NCI-H510A treated with DMSO at 0.1 percent for 48 hours (cell line): ENCODE measurements around the gene PPIL4.
"Not testable (repeated sequence)": the region's sequence is repeated elsewhere in the genome, so short reads cannot be mapped to it uniquely, and the experiment has no call there.

Source experiments
- DNase-seq: peaks from one replicate; lab custom pipeline; 2025; lab: John Stamatoyannopoulos, UW

PPIL4 gene

DNA sequence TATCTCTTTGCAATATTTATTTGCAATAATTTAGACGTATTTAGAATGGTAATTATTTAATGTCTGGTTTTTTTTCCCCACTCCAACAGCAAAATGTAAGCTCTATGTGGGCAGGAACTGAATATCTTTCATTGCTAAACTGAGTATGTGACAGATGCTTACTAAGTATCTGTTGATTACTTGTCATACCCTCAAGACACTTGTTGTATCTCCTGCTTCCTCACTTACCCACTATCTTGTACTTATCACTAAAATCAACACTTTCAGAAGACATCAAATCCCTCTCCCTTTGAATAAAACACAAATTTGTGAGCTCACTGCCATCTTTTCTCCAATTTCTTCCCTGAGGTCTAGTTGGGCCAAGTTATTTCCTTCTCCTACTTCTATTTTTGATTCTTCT, 30.3 kb downstream of the PPIL4 start:
- no peak for DNase-seq

DNA sequence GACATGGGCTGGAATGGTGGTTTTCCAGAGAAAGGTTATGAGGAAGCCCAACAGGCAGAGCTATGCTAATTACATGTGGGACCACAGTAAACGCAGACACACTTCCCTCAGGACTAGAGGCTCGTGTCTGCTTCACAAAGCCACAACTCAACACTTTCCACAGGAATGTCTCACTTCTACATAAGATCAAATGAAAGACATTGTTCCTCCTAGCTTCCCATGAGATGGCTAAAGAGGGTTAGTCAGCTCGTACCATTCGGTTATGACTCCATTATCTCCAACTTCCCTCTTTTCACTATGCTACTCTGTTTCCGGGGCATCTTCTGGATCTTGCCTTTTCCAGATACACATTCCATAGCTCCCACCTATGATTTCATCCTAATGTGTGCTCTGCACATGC, 31.9 kb downstream of the PPIL4 start:
- no peak for DNase-seq

DNA sequence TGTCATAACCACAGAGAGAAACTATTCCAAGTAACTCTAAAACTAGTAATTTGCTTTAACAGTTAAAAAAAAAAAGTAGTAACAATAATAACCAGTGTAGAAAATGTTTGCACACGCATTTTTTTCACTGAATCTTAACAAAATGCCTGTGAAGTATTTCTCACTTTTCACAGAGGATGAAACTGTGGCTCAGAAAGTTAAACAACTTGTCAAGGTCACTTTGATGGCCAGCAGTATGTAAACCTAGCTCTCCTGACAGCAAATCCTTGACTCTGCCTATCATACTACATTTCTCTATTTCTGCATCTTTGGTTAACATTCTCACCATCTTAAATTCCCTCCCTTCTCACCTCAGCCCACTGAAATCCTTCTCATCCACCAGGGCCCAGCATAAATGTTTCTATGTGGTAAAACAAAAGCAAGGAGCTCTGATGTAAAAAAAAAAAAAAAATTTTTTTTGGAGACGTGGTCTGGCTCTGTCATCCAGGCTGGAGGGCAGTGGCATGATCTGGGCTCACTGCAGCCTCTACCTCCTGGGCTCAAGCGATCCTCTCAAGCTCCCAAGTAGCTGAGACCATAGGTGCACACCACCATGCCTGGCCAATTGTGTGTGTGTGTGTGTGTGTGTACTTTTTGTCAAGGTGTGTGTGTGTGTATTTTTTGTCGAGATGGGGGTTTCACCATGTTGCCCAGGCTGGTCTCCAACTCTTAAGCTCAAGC, 34.9 kb downstream of the PPIL4 start:
- DNase-seq: no peak

DNA sequence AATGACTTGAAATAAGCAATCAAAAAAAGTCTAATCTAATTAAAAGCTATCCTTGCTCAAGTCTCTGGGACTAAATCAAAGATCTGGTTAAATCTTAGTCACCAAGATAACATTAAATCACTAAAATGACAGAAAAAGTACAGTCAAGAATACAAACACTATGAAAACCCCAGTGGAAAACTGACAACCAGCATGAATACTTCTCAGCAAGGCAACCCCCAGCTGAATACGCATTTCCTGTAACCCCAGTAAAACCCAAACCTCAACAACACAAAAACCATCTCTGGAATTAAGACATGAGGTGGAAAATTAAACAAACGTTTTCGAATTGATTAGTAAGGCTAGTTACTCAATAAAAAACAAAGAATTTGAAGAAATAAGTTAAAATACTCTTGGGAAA, 37.4 kb downstream of the PPIL4 start:
- no peak for DNase-seq

DNA sequence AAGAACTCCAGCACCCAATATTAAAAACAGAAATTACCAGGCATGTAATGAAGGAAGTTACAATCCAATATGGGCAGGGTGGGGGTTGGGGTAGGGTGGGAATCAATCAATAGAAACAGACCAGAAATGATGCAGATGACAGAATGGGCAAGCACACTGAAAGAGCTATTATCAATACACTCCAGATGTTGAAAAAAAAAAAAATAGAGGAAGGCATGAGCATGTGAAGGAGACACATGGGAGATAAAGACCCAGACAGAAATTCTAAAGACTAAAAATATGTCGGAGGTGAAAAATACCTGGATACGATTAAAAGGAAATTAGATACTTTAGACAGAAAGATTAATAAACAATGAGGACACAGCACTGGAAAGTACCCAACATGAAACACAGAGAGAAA, 42.0 kb downstream of the PPIL4 start:
- no peak for DNase-seq

DNA sequence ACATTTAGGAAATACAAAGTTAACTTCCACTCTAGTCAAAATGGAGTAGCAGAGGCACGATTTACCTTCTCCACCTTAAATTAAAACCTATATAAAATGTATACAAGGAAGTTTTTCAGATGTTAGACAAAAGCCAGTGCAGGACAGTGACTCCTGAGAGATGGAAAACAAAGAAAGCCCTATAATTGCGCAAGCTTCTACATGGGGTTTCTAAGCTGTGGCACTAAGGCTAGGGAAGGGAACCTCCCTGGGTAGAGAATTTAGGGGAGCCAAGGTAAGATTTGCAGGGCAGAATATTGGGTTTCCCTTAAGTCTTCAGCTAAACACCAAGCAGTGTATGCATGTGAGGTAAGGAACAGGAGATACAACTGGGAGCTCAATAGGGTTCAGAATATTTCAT, 42.6 kb downstream of the PPIL4 start:
- no peak for DNase-seq

DNA sequence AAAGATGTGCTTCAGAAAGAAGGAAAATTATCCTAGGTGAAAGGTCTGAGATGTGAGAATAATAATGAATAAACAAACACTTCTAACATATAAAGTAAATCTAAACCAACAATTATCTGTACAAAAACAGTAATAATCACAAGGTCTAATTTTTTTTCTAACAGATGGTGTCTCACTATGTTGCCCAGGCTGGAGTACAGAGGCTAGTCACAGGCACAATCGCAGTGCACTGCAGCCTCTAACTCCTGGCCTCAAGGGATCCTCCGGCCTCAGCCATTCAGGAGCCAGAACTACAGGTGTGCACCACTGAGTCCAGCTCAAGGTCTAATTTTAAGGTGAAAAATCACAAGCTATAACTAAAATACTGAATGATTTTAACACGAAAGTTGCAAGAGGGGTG, 44.1 kb downstream of the PPIL4 start:
- no peak for DNase-seq

DNA sequence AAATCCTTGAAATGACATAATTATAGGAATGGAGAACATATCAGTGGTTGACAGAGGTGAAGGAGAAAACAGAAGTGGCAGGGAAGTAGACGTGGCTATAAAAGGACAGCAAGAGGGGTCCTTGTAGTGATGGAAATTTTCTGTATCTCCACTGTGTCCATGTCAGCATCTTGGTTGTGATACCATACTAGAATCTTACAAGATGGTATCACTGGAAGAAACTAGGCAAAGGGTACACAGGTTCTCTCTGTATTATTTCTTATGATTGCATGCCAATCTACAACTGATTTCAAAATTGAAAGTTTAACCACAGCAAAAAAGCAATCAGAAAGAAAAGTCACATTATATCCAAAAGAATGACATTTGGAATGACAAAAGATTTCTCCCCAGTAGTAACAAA, 44.6 kb downstream of the PPIL4 start:
- no peak for DNase-seq

DNA sequence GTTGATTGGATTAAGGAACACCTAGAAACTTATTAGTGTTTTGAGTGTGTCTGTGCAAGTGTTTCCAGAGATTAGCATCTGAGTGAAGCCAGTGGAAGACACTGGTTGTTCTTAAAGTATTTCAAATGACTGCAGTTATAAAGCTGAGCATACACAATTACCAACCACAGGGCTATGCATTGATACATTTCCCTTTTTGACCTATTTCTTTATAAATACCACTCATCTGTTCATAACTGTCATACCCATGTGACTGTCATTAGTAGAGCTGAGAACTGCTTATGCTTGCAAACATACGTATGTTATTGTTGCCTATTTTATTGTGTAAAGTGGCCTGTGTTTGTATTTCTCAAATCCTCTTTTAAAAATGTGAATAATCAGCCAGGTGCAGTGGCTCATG, 45.7 kb downstream of the PPIL4 start:
- no peak for DNase-seq

DNA sequence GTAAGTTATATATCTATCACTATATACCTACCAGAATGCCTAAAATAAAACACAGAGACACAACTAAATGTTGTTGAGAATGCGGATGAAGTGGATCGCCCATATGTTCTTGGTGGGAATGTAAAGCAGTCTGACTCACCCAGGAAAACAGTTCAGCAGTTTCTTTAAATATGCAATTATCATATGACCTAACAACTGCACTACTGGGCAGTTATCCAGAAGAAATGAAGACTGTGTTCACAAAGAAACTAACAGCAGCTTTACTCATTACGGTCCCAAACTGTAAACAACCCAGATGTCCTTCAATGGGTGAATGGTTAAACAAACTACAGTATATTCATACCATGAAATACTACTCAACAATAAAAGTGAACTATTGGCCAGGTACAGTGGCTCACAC, 46.8 kb downstream of the PPIL4 start:
- no peak for DNase-seq

DNA sequence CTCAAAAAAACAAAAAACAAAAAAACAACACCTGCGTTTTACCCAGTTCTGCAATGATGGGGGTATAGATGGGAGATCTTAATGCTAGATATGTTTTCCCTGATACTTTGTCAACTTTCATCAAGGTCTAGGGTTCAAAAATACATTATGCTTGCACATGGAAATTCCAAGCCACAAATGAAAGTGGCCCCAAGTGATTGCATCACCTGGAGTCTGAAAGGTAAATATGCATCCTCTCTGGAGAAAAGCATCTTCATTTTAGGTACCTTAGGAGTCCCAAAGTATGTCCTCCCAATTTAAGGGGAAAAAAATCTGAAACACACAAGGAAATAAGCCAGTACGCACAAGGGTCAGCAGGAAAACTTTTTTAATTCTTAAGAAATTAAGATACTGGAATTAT, 48.5 kb downstream of the PPIL4 start:
- no peak for DNase-seq

DNA sequence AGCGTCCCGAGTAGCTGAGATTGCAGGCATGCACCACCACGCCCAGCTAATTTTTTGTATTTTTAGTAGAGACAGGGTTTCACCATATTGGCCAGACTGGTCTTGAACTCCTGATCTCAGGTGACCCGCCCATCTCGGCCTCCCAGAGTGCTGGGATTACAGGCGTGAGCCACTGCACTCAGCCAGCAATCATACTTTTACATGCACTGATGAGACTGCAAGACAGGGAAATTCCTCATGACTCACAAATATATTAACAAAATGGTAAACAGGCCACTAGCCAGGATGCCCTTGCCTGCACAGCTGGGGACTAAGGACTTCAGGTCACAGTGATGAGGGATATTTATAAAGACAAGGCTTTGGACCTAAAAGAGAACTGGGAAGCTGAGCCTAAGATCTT, 49.2 kb downstream of the PPIL4 start:
- not testable (repeated sequence) for DNase-seq

DNA sequence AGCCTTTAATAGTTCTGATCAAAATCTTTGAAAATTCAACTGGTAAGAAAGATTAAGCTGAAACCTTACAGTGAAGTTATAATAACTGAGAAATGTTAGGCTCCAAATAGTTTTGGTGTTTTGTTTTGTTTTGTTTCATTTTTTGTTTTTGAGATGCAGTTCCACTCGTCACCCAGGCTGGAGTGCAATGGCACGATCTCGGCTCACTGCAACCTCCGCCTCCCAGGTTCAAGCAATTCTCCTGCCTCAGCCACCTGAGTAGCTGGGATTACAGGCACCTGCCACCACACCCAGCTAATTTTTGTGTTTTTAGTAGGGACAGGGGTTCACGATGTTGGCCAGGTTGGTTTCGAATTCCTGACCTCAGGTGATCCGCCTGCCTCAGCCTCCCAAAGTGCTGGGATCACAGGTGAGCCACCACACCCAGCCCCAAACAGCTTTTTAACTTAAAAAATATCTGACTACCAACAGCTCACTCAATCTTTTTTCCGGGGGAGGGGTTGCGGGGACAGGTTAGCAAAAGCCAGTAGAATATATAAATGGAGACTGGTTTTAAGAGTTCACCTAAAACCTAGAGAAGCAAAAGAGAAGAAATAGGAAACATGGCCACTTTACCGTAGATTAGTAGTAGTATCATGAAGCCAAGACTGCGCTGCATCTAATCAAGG, 50.4 kb downstream of the PPIL4 start:
- not testable (repeated sequence) for DNase-seq

DNA sequence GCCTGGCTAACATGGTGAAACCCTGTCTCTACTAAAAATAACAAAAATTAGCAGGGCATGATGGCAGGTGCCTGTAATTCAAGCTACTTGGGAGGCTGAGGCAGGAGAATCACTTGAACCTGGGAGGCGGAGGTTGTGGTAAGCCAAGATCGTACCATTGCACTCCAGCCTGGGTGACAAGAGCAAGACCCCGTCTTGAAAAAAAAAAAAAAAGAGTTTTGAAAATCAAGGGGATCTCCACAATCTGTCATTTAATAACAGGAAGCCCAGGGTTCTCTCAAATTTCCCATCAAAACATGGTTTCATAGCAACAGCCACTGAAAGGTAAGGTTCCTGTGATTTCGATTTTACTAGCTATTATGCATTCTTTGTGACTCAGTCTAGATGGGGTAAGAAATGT, 51.0 kb downstream of the PPIL4 start:
- DNase-seq: not testable (repeated sequence)

DNA sequence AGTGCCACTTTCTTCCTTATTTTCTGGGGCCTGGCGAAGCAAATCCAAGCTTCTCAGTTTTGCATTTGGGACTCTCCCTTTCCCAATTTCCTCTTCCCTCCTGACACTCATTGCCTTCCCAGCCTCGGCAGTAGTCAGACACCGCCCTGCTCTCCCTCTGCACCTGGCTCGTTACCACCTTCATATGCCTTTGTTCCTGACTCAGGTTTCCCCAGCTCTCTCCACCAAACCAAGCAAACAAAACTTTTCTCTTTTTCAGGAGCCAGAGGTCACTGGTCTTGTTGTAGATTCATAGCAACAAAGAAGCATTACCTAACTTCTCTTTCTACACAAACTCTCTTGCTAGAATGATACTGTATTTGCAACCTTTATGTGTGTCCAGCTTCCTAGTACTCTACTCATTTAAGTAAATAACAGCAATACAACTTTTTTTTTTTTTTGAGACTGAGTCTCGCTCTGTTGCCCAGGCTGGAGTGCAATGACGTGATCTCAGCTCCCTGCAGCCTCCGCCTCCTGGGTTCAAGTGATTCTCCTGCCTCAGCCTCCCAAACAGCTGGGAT, 52.0 kb downstream of the PPIL4 start:
- peak; percentile 36 for DNase-seq

DNA sequence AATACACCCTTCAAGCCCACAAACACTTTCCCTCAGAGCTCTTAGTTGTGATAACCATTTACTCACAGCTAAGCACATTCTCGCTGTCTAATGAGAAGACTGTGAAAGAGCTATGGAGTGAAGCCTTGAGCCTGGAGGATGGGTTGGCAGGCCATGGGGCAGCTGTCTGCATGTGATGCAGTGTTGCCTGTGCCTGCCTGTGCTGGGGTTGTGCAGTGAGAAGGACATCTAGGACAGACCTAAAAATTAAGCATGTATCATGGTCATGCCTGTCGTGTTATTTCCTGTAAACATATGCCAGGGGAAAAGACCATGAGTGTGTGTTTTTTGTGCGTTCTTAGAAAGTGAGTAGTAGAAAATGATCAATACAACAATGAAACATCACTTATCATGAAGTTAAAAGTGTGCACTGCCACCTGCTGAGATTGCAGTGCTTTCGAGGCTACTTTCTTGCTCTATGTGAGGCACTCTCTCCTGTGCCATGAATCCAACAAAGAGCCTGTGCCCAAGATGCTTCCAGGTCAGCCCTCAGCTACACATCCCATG, 53.0 kb downstream of the PPIL4 start:
- no peak for DNase-seq

DNA sequence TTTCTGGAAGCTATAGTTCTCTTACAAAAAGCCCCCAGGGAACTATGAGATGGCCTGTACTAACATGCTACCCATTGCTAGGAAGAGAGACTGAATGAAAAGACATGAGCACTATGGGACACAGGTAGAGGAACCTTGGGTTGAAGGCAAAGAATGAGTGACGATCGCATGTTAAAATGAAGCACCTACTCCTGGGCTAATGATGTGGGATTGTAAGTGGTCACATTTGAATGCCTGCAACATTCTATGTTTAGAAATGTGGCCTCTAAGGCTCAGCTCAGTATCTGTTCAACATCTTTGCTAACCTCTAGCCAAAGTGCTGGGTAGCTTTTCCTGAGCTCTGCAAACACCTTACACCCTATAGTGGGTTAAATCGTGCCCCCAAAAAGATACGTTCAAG, 55.9 kb downstream of the PPIL4 start:
- DNase-seq: no peak

DNA sequence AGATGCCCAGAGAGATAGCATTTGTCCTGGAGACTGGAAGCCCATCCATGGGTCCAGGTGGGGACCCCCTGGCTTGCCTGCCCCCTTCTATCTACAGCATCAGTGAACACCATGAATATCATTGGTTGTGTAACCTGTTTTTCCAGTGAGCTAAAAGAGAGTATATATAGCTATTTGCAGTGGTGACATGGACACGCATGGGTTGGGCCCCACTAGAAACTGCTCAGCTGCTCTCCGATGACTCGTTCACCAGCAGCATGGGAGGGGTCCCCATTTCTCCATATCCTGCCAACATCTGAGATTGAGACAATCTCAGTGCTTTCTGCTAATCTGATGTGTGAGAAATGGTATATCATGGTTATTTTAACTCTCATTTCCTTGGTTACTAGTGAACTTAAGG, 57.0 kb downstream of the PPIL4 start:
- DNase-seq: no peak

DNA sequence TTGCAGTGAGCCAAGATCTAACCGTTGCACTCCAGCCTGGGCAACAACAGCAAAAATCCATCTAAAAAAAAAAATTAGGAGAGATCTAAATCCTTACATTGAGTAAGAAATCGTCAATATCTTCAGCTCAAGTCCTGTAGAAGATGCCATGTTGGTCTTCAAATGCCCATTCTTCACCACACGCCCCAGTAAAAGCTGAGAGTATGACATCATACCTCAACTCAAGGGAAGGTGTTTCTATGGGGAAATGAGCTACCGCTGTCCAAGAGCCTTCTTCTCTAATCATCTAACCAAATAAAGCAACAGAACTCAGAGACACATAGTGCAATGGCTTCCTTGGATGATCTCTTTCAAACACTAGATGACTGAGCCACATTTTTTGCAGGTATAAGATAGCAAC, 58.5 kb downstream of the PPIL4 start:
- DNase-seq: no peak

DNA sequence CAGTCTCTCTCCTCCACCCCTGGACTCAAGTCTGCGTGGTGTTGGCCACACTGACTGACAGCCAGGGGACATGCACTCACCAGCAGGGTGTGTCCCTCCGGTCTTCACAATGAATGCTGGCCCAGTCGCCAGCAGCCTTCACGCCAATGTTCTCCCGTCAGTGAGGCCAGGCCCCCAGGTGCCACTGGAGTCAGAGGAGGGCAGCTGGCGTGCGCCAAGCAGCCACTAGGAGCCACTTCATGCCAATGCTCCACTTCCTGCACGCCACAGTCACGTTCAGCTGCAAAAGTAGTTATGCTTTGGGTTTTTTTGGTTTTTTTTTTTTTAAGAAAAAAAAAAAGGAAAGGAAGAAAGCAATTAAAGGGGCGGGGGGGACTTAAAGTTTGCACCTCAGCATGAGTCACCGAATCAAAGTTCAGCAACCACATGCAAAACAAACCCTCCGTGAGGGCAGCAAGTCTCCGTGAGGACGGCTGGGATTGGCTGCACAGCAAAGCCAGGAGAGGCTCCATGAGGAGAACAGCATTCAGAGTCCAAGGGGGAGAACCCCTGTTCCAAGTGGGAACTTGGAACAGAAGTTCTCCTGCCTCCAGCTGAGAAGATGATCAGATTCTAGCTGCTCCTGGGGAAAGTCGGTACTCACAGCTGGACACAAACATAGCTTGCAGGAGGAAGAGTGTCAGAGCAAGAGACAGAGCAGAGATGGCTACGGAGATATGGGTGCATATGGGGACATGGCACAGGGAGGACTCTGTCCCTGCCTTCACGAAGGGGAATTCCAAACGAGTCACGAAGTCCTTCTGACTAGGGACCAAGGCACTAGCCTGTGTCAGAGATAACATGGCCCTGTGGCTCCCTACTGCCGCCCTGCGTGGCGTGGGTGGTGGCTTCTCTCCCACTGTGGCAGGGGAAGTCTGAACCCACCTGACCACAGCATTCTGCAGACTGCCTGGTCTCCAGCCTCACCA, 60.8 kb downstream of the PPIL4 start, which contains the start of gene ZC3H12D:
TSS of gene ZC3H12D (minus strand) at position 282 of the 968 bp plus-strand sequence. CDS start 10,471 bp downstream, outside the sequence.
- DNase-seq: no peak

DNA sequence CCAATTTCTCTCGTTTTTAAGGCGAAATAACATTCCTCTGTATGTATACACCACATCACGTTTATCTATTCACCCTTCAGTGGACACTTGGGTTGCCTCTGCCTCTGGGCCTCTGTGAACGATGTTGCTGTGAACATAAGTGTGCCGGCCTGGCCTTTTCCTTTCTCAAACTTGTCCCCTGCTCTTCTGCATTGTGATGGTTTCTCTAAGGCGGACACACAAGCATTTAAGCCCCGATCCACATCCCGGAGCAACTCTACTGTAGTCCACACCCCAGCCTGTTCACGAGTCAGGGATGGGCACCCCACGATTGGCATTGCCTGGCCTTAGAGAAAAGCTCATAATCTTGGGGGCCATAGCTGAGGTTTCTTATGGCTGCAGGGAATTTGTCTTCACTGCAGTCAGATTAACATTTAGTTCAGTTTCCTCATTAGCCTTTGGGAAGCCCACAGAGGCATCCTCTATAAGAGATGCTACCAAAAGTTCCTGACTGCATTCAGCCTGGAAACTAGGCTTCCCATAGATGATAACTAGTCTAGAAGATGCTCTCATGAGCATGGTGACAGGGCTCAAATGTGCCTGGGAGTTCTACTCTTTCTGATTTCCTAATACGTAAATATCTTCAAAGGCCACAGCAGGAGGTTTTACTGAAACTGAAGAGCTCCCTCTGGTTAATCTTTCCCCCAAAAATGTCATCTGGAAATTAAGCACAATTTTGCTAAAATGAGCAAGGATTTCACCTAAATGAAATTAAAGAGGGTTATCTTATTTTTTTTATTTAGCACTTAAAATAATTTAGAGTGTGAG, 61.8 kb downstream of the PPIL4 start:
- DNase-seq: no peak
